Colonic mucosa (tissue), 4 donors: ENCODE data around the gene GMDS. TPM values are rescaled to one million over a fixed set of nuclear protein-coding genes. Genes with fewer than 3 reads are reported as not detected.

ENCODE experiments used
- DNase-seq: peaks from one replicate; pipeline ENCODE4 v3.0.0-alpha.2; 2020
- H3K27ac ChIP-seq: fragments of 200-600 bp; one replicate; pipeline ENCODE4 v1.8.0; 2021
- H3K27me3 ChIP-seq: fragments of 200-600 bp; one replicate; pipeline ENCODE4 v1.8.0; 2021
- H3K36me3 ChIP-seq: fragments of 200-600 bp; one replicate; pipeline ENCODE4 v1.8.0; 2021
- H3K4me1 ChIP-seq: fragments of 200-600 bp; one replicate; pipeline ENCODE4 v1.8.0; 2021; ENCODE audit warnings: mild to moderate bottlenecking
- H3K4me3 ChIP-seq: fragments of 200-600 bp; one replicate; pipeline ENCODE4 v1.8.0; 2021
- H3K9ac ChIP-seq, 2 donors: one replicate each; pipeline ENCODE4 v1.7.0; 2013; ENCODE audit warnings: control low read depth in 2 of 2, low read depth in 2 of 2, low read length in 2 of 2
- H3K9me3 ChIP-seq: fragments of 200-600 bp; one replicate; pipeline ENCODE4 v1.8.0; 2021
- intact Hi-C: fragments of 100-400 bp; cut with DNase I; formaldehyde crosslinking; loops from one replicate; pipeline ENCODE4 v1.14.1; 2022
- total RNA-seq, 2 donors: library from RNA; stranded (reverse); fragmentation: NEBNext Ultra II Directional in 1 of 2; extraction: Animal tissue kit (Norgen Biotek cat#: 25700) in 1 of 2; gene quantifications; one replicate each; pipeline ENCODE4 v1.2.1, GENCODE V29; 2021
- TF ChIP-seq, protein P1 (sequence below): fragments of 200-600 bp; IDR thresholded peaks from one replicate; pipeline ENCODE4 v1.8.0; 2022; ENCODE audit warnings: antibody characterized with exemption, mild to moderate bottlenecking
- donor health status: healthy.
- donor health status: DM: no; HTN: no; CAD: no.
- donor health status: DM: no; HTN: no; CAD: no.

The GMDS gene
- total RNA-seq, 2 donors from 2014 or later, result 247 to 272 TPM

DNA sequence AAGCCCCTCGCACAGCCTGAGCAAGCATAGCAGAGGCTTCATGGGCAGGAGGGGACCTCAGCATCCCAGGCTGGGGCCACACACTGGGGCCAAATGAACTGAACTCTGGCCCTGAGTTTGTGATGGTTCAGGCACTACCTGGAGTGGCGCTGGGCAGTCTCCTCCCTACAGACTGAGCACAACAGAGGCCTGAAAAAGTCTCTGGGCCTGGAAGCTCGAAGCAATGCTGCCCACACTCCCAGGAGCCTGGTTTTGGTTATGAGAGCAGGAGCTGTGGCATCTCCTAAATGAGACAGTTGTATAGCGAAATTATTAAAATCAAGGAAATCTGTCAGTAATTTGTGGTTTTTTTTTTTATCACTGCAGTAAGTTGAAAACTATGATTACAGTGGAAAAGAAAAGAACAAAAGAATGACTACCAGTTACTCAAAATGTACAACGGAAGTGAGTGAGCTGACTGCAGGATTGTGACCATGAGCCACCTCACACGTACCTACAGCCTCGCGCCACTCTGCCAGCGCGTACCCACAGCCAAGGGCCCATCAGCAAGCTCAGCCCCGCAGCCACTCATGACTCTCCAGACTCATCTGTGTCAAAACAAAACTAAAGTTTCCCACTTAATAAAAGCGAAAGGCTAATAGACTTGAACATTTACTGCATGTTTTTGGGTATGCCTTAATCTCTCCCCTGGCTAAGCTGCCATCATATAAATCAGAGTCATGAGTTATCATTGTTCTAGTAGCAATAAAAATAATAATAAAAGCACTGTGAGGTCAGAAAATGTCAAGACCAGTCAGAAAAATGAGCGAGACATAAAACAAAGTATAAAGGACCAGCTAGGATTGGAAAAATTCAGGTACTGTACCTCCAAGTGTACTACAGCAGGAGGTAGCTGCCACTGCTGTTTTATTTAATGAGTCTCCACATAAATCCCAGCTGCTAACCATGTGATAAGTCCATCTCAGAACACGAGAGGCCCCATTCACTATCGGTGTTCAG, 458.7 kb downstream of the GMDS start:
- intact Hi-C loops, result no loop called here
- no peak overlapping the region for H3K27ac ChIP-seq
- no peaks in the 10 kb centered on the region for H3K4me1 ChIP-seq
- TF ChIP-seq, protein P1, sequence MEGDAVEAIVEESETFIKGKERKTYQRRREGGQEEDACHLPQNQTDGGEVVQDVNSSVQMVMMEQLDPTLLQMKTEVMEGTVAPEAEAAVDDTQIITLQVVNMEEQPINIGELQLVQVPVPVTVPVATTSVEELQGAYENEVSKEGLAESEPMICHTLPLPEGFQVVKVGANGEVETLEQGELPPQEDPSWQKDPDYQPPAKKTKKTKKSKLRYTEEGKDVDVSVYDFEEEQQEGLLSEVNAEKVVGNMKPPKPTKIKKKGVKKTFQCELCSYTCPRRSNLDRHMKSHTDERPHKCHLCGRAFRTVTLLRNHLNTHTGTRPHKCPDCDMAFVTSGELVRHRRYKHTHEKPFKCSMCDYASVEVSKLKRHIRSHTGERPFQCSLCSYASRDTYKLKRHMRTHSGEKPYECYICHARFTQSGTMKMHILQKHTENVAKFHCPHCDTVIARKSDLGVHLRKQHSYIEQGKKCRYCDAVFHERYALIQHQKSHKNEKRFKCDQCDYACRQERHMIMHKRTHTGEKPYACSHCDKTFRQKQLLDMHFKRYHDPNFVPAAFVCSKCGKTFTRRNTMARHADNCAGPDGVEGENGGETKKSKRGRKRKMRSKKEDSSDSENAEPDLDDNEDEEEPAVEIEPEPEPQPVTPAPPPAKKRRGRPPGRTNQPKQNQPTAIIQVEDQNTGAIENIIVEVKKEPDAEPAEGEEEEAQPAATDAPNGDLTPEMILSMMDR, result no peak
- DNase-seq, result no peak
- no peaks in the 10 kb centered on the region for H3K36me3 ChIP-seq
- no peak overlapping the region for H3K9ac ChIP-seq
- H3K9me3 ChIP-seq, result no peaks in the 10 kb centered on the region
- H3K27me3 ChIP-seq, result no peaks in the 10 kb centered on the region
- H3K4me3 ChIP-seq, result no peak overlapping the region

DNA sequence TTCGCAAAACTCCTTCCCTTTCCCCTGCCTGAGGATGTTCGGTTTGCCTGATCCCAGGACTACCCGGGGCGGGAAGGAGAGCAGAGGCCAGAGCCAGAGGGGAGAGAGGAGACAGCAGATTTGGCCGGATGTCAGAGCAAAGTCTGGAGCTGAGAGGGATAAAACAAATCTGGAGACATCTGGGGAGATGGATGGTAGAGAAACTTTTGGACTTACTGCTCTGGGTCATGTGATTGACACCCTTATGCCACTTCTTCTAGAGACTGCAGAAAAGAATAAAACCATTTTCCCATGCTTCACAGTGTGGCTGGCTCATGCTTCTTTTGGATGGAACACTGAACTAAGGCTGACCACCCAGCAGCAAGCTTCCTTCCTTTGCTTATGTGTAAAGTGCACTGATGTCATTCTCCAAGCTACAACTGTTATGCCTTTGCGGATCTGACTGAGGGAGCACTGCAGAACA, 461.0 kb downstream of the GMDS start:
- DNase-seq, result no peak
- TF ChIP-seq, protein P1, result no peak
- Histone ChIP-seq H3K4me3 (no peak overlapping the region), H3K36me3 (no peaks in the 10 kb centered on the region), H3K27ac (no peak overlapping the region), H3K9ac (no peak overlapping the region), H3K27me3 (no peaks in the 10 kb centered on the region), H3K4me1 (no peaks in the 10 kb centered on the region), H3K9me3 (no peaks in the 10 kb centered on the region)
- intact Hi-C loops, result no loop called here

DNA sequence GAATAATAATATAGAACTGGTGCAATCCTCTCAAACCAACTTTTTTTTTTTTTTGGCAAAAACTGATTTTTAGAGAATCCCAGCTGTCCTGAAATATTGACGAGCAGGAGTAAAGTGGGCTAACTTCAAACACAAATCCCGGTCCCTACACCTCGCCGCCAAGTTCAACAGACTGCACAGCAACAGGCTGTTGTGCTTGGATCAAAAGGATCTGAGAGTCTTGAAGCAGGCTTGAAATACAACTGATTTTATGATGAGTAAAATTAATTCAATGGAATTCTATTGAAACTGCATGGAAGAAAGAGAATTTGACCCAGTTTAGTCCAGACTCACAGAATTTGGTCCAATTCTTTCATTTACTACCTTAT, 463.6 kb downstream of the GMDS start:
- intact Hi-C loops, result no loop called here
- H3K27ac ChIP-seq, result no peak overlapping the region
- no peaks in the 10 kb centered on the region for H3K27me3 ChIP-seq
- no peaks in the 10 kb centered on the region for H3K9me3 ChIP-seq
- H3K9ac ChIP-seq, result no peak overlapping the region
- TF ChIP-seq, protein P1, result no peak
- no peak overlapping the region for H3K4me3 ChIP-seq
- no peak for DNase-seq
- no peaks in the 10 kb centered on the region for H3K4me1 ChIP-seq
- no peaks in the 10 kb centered on the region for H3K36me3 ChIP-seq

DNA sequence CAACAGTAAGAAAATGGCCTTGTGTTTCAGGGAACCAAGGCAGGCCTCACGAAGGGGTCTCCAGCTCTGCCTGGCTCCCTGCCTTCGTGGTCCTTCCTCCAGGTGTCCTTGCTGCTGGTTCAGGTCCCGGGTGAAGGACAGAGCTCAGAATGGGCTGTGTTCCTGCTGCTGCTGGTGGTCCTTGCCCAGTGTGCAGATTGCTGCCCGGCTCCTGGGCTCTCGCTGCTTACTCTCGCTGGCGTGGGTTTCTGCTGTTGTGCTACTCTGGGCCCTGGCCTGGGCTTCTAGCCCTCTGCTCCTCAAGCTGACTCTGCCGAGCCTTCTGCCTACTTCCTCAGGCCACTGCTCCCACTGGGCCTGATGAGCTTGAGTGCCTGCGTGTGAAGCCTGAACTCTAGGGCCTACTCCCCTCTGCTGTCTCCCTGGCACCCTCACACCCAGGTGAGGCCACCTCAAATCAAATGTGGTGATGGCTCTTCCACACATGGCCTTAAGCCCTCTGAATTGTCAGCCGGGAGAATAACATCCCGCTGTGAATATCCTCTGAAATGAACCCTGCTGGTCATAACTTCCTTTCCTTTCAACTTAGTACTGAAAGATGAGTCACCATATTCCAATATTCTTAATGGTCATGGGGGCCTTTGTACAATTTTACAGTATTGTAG, 464.1 kb downstream of the GMDS start:
- Histone ChIP-seq H3K27ac (no peak overlapping the region), H3K4me1 (no peaks in the 10 kb centered on the region), H3K27me3 (no peaks in the 10 kb centered on the region), H3K36me3 (no peaks in the 10 kb centered on the region), H3K9me3 (no peaks in the 10 kb centered on the region), H3K9ac (no peak overlapping the region), H3K4me3 (no peak overlapping the region)
- DNase-seq, result no peak
- TF ChIP-seq, protein P1, result no peak
- intact Hi-C loops, result no loop called here

DNA sequence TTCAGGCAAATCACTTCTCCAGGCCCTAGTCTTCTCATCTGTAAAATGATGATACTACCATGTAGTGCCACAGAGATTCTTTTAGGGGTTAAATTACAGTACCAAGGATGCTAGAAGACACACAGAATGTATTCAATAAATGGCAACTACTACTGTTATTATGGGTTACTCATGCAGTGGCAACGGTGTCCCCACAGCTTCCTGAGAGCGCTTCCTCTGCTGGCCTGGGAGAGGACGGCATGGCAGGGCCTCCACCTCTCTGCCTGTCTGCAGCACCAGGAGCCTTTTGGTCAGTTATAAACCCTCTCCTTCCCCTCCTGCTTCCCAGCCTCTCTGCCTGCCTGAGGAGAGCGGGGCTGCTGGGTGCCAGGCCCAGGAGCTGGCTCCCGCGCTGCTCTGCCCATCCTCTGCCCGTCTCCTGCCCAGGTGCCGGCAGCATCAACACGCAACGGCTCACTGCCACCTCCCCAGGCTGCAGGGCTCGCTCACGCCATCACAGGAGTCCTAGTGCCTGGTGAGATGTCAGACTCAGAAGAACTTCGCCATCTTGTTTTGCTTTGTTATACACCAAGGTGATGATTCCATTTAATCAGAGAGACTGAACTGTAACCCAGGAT, 465.0 kb downstream of the GMDS start:
- H3K36me3 ChIP-seq, result no peaks in the 10 kb centered on the region
- H3K9me3 ChIP-seq, result no peaks in the 10 kb centered on the region
- TF ChIP-seq, protein P1, result no peak
- H3K27me3 ChIP-seq, result no peaks in the 10 kb centered on the region
- no peaks in the 10 kb centered on the region for H3K4me1 ChIP-seq
- intact Hi-C loops, result no loop called here
- no peak overlapping the region for H3K9ac ChIP-seq
- no peak overlapping the region for H3K4me3 ChIP-seq
- DNase-seq, result no peak
- H3K27ac ChIP-seq, result no peak overlapping the region
